Measurements from ENCODE around the gene DDX11. TPM values are rescaled to one million over a fixed set of nuclear protein-coding genes. Genes with fewer than 3 reads are reported as not detected.
A peak's percentile ranks its signal among the peaks of the same experiment; 100 is the strongest.
"Not testable (repeated sequence)": the region's sequence is repeated elsewhere in the genome, so short reads cannot be mapped to it uniquely, and the experiment has no call there.

Gene DDX11
- total RNA-seq (10 to 100 TPM in 2 of 4 donors, 1 to 10 TPM in 2; 5.4 to 16.5 (median 10.9) TPM), polyA plus RNA-seq (7.8 TPM)
- long read RNA-seq, donor 1, transcript DDX11-223 (27 exons, 3,079 nt), result major isoform, 6 of 16 reads
- long read RNA-seq, donor 1, partial matches to known transcripts, result 4 of 16 reads
- long read RNA-seq, donor 1, other reads (novel, unspliced or antisense), result 5 of 16 reads
- long read RNA-seq, donor 2, partial matches to known transcripts, result 0 of 3 reads
- long read RNA-seq, donor 2, other reads (novel, unspliced or antisense), result 3 of 3 reads
- long read RNA-seq, donor 3, transcript DDX11-223 (27 exons, 3,079 nt), result major isoform, 6 of 29 reads
- long read RNA-seq, donor 3, partial matches to known transcripts, result 4 of 29 reads
- long read RNA-seq, donor 3, other reads (novel, unspliced or antisense), result 19 of 29 reads
- long read RNA-seq, donor 4, partial matches to known transcripts, result 0 of 4 reads
- long read RNA-seq, donor 4, other reads (novel, unspliced or antisense), result 1 of 4 reads

DNA sequence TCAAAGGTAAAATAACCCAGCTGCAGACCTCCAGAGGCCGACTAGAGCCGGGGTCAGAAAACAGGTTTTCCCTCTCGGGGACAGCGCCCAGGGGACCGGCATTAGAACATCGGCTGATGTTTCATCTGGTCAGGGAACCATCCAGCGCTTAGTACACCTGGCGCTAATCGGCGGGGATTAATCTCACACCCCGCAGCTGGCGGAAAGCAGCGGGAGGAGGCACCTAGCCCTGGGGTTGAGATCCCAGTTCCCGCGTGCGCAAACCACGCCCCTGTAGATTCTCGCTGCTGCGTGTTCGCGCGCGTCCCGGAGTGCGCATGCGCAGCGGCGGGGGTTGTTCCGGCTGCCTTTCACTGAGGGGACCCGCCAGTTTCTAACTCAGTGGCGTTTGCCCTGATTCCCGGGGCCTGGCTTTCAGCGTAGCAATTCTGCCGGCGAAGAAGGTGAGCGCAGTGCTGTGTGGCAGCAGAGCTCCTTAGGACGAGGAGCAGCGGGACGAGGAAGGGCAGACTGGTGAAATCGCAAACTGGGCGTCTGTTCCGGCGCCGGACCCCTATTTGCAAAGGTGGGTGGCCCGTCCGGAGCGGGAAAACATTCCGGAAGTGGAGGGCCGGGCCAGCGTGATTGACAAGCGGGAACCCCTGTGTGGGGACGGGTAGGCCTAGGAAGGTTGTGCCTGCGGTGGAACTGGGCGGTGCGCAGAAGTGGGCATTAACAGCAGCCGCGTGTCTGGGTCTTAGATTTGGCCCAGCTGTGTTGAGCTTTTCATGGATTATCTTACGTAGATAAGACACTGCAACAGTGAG, at the start of gene DDX11:
Gene DDX11, plus strand, starts transcription at position 334 of the 806 bp plus-strand sequence. CDS start 4,534 bp downstream, outside the sequence.
- H3K27me3 ChIP-seq (ENCODE audit: control insufficient read depth, insufficient read depth); H3K4me1 ChIP-seq (ENCODE audit: control insufficient read depth, insufficient read depth, low read length); intact Hi-C loops (cut with DNase I); H3K9me3 ChIP-seq (ENCODE audit: control insufficient read depth, low read length): not testable (repeated sequence)
- Histone ChIP-seq H3K4me3 (ENCODE audit: low read length) (peak within 1 kb of the TSS; percentile 67), H3K27ac (ENCODE audit: low read length) (peak within 1 kb of the TSS; percentile 49)
- peak; percentile 94 to 95 (median 95) for DNase-seq
- ATAC-seq, result peak; percentile 98 to 99
- WGBS, result under 1% methylated on average over 58 of the region's 58 CpGs

DNA sequence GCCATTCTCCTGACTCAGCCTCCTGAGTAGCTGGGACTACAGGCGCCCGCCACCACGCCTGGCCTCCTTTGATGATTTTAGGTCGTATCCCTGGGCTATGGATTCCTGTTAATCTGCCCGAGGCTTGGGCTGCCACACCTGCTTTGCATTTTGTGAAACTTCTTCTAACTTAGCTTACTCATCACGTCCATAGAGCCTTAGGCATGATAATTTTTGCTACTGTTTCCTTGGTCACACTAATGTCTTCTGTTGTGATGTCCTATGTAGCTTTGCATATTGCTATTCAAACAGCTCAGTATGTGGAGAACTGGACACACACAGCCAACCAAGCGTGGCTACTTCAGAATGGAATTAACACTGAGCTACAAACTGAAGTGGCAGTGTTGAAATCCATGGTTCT, 47.5 kb upstream of the DDX11 start:
- ATAC-seq (no peak), DNase-seq (no peak)
- Histone ChIP-seq H3K27ac (ENCODE audit: low read length) (no peak overlapping the region), H3K4me1 (ENCODE audit: control insufficient read depth, insufficient read depth, low read length) (no peaks in the 10 kb centered on the region), H3K4me3 (ENCODE audit: low read length) (no peak overlapping the region), H3K9me3 (ENCODE audit: control insufficient read depth, low read length) (no peaks in the 10 kb centered on the region), H3K27me3 (ENCODE audit: control insufficient read depth, insufficient read depth) (no peaks in the 10 kb centered on the region)
- WGBS, result 91% methylated on average over 7 of the region's 7 CpGs
- intact Hi-C loops (cut with DNase I), result no loop called here

DNA sequence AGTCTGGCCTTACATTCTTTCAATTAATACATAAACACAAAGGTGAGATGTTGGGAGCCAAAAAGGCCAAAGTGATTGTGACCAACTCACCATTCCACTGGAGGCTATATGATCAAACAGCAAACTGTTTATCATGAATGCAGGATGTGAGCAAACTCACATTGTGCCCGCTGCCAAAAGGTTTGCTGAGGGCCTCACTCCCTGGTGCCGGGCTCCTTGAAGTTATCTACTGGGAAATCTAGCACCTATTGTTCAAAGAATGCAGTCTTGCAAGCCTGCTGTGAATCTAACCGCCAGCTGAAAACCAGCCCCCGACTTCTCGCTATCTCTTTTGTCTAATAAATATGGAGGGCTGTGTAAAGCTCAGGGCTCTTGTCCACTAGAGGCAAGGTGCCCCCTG, 46.7 kb upstream of the DDX11 start:
- H3K4me1 ChIP-seq (ENCODE audit: control insufficient read depth, insufficient read depth, low read length); H3K4me3 ChIP-seq (ENCODE audit: low read length); intact Hi-C loops (cut with DNase I); H3K9me3 ChIP-seq (ENCODE audit: control insufficient read depth, low read length); DNase-seq; H3K27me3 ChIP-seq (ENCODE audit: control insufficient read depth, insufficient read depth); ATAC-seq; H3K27ac ChIP-seq (ENCODE audit: low read length): not testable (repeated sequence)
- WGBS, result 90% methylated on average over 5 of the region's 5 CpGs

DNA sequence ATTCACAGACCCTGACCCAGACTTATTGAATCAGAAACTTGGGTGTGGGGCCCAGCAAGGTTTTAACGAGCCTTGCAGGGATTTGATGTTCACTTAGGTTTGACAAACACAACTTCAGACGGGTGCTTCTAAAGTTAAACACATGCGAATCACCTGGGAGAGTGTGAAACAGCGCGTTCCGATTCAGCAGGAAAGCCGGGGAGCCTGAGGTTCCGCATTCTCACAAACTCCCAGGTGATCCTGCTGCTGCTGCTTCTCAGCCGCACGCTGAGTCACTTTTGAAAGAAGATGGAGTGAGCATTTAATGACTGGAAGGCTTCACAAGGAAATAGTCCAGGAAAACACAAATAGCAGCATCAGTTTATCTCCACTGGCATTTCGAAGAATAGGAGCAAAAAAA, 44.2 kb upstream of the DDX11 start:
- Histone ChIP-seq H3K4me1 (ENCODE audit: control insufficient read depth, insufficient read depth, low read length) (peaks cover 2% of the 10 kb centered on the region), H3K9me3 (ENCODE audit: control insufficient read depth, low read length) (no peaks in the 10 kb centered on the region), H3K4me3 (ENCODE audit: low read length) (no peak overlapping the region), H3K27ac (ENCODE audit: low read length) (peak overlapping the region; percentile 14), H3K27me3 (ENCODE audit: control insufficient read depth, insufficient read depth) (no peaks in the 10 kb centered on the region)
- DNase-seq (no peak), ATAC-seq (no peak)
- intact Hi-C loops (cut with DNase I), result no loop called here
- WGBS, result 60% methylated on average over 11 of the region's 11 CpGs

DNA sequence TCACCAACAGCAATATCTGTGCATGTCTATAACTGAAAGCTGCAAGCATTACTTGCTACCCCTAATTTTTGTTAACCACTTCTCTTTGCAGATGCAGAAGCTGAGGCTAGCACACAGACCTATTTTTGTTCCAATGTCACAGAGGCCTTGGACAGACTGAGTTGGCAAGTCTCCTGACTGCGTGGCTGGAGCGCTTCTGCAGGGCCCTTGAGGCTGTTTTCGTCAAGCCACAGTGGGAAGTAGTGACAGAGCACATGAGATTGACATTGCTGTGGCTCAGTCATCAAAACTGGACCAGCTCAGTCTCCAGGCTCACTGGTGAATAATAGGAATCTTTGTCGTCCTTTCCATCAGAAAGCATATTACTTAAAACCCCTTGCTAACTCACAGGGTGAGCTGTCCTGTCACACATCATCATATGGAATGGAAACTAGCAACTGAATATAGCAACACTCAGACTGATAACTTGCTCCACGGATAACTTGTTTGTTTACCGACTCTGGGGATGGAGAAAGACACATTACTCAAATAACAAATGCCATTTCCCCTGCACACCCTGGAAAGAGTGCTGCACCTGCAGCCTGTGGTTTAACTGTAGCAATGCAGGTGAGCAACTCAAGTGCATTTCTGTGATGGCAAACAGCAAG, 43.6 kb upstream of the DDX11 start:
- intact Hi-C loops (cut with DNase I), result no loop called here
- peaks cover 2% of the 10 kb centered on the region for H3K4me1 ChIP-seq (ENCODE audit: control insufficient read depth, insufficient read depth, low read length)
- no peaks in the 10 kb centered on the region for H3K9me3 ChIP-seq (ENCODE audit: control insufficient read depth, low read length)
- ATAC-seq (peak; percentile 88 to 94), DNase-seq (peak; percentile 38 to 81 (median 77))
- H3K4me3 ChIP-seq (ENCODE audit: low read length), result no peak overlapping the region
- H3K27me3 ChIP-seq (ENCODE audit: control insufficient read depth, insufficient read depth), result no peaks in the 10 kb centered on the region
- 31% methylated on average over 6 of the region's 6 CpGs for WGBS
- peak overlapping the region; percentile 14 for H3K27ac ChIP-seq (ENCODE audit: low read length)

DNA sequence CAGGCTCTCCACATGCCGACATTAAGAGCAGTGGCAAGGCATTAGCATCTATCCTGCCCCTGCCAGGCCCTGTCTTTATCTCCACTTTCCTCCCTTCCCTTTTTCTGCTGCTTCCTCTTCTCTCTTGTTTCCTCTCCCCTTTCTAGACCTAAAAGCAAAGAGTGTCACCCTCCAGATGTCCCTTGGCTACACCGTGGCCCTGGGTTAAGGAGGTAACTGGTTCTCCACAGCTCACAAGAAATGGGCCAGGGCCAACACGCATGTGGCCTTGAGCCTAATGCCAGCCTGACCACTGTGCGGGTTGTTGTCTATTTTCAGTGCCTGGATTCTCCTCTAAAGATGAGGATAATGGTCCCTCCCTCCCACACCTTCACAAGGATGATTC, 41.7 kb upstream of the DDX11 start:
- H3K27ac ChIP-seq (ENCODE audit: low read length), result no peak overlapping the region

DNA sequence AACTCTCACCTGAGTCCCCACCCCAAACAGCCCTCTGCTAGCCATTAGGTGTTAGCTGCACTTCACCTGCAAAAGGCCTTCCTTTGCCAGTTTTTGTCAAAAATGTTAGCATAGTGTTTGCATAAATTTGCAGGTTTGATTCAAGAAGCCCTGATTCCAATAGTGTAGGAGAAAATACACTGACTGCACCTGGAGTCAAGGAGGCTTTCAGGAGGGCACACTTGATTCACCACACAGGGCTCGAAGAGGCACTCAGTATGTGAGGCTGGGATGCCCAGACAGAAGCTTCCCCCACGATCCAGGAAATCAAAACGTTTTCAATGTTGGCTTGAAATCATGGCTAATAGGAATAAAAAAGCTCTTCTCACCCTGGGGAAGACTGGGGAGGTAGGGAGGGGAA, 40.5 kb upstream of the DDX11 start:
- Histone ChIP-seq H3K4me1 (ENCODE audit: control insufficient read depth, insufficient read depth, low read length) (peaks cover 2% of the 10 kb centered on the region), H3K4me3 (ENCODE audit: low read length) (no peak overlapping the region), H3K27ac (ENCODE audit: low read length) (peak overlapping the region; percentile 19), H3K27me3 (ENCODE audit: control insufficient read depth, insufficient read depth) (no peaks in the 10 kb centered on the region), H3K9me3 (ENCODE audit: control insufficient read depth, low read length) (no peaks in the 10 kb centered on the region)
- no peak for DNase-seq
- intact Hi-C loops (cut with DNase I), result no loop called here
- no peak for ATAC-seq
- WGBS, result 62% methylated on average over 3 of the region's 3 CpGs

More for the DNA sequence above, 41.7 kb upstream of the DDX11 start:
- intact Hi-C loops (cut with DNase I), result no loop called here
- Histone ChIP-seq H3K9me3 (ENCODE audit: control insufficient read depth, low read length) (no peaks in the 10 kb centered on the region), H3K4me1 (ENCODE audit: control insufficient read depth, insufficient read depth, low read length) (peaks cover 2% of the 10 kb centered on the region), H3K4me3 (ENCODE audit: low read length) (no peak overlapping the region), H3K27me3 (ENCODE audit: control insufficient read depth, insufficient read depth) (no peaks in the 10 kb centered on the region)
- no peak for DNase-seq
- ATAC-seq, result no peak
- 66% methylated on average over 4 of the region's 4 CpGs for WGBS

DNA sequence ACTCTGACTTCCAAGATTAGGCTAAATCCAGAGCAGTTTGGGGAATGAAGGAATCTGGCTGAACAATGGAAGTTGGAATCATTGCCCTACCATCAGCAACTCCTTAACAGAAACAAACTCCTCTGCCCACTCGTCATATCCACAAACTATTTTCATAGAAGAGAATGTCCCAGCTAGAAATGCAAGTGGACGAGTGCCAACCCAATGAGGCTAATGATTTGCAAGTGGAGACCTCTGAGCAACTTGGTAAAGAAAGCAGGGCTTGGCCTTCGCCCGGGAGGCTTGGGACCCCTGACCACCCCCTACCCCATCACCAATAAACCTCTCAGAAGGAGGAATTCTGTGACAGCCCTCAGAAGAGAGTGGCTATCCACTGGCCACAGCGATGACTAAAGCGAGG, 40.0 kb upstream of the DDX11 start:
- DNase-seq (no peak), ATAC-seq (no peak)
- WGBS, result 69% methylated on average over 6 of the region's 6 CpGs
- no peaks in the 10 kb centered on the region for H3K27me3 ChIP-seq (ENCODE audit: control insufficient read depth, insufficient read depth)
- peak overlapping the region; percentile 63 for H3K27ac ChIP-seq (ENCODE audit: low read length)
- no peaks in the 10 kb centered on the region for H3K9me3 ChIP-seq (ENCODE audit: control insufficient read depth, low read length)
- intact Hi-C loops (cut with DNase I), result no loop called here
- H3K4me3 ChIP-seq (ENCODE audit: low read length), result no peak overlapping the region
- H3K4me1 ChIP-seq (ENCODE audit: control insufficient read depth, insufficient read depth, low read length), result peaks cover 2% of the 10 kb centered on the region

DNA sequence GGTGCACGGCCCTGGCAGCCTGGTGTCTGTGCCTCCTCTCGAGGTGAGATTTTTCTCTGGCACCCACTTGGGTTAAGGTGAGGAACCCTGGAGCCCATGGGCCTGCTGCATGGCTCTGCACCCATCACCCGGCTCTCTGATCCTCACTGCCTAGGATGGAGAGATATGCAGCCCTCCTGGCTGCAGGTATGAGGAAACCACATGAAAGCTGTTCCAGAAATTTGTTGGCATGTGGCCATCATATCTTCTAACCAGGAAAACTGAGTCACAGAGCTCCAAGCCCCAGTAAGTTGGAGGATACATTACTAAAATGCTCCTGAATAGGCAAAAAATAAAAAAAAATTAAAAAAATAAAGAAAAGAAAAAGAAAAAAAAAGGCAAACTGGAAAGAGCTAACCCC, 39.3 kb upstream of the DDX11 start:
- Histone ChIP-seq H3K4me3 (ENCODE audit: low read length) (no peak overlapping the region), H3K27me3 (ENCODE audit: control insufficient read depth, insufficient read depth) (no peaks in the 10 kb centered on the region), H3K4me1 (ENCODE audit: control insufficient read depth, insufficient read depth, low read length) (peaks cover 2% of the 10 kb centered on the region), H3K9me3 (ENCODE audit: control insufficient read depth, low read length) (no peaks in the 10 kb centered on the region), H3K27ac (ENCODE audit: low read length) (peak overlapping the region; percentile 42)
- ATAC-seq (no peak), DNase-seq (no peak)
- intact Hi-C loops (cut with DNase I), result no loop called here
- WGBS, result 66% methylated on average over 3 of the region's 3 CpGs

DNA sequence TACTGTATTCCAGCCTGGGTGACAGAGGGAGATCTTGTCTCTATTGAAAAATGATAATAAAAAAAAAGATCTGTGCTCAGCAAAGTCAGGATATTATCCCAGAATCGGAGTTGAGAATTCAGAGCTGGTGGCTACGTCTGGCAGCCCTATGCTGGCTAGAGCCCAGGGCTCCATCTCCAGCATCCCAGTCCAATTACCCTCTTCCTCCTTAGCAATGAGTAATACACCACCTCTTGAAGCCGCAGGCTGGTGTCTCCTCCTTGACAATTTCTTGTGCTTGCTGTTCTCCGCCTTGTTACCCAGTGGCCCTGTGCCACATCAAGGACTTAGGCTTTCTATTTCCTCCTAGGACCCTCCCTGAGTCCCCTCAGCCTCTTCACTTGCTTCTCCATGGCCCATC, 38.4 kb upstream of the DDX11 start:
- no peaks in the 10 kb centered on the region for H3K27me3 ChIP-seq (ENCODE audit: control insufficient read depth, insufficient read depth)
- ATAC-seq, result no peak
- intact Hi-C loops (cut with DNase I), result no loop called here
- peaks cover 2% of the 10 kb centered on the region for H3K4me1 ChIP-seq (ENCODE audit: control insufficient read depth, insufficient read depth, low read length)
- no peak for DNase-seq
- H3K4me3 ChIP-seq (ENCODE audit: low read length), result no peak overlapping the region
- H3K27ac ChIP-seq (ENCODE audit: low read length), result no peak overlapping the region
- H3K9me3 ChIP-seq (ENCODE audit: control insufficient read depth, low read length), result no peaks in the 10 kb centered on the region
- 71% methylated on average over 4 of the region's 4 CpGs for WGBS

All from right cardiac atrium (tissue), 5 donors.